HG02759 (cell line): Measurements from ENCODE around the gene MCF2.
"Not testable (repeated sequence)": the region's sequence is repeated elsewhere in the genome, so short reads cannot be mapped to it uniquely, and the experiment has no call there.

Experiments
- ATAC-seq: cut with Tn5 transposase; IDR thresholded peaks from one replicate; pipeline ENCODE4 v1.9.1; 2021; ENCODE audit warnings: mild to moderate bottlenecking, moderate library complexity; ENCODE audit not compliant: unreplicated experiment

The MCF2 gene, protein sequence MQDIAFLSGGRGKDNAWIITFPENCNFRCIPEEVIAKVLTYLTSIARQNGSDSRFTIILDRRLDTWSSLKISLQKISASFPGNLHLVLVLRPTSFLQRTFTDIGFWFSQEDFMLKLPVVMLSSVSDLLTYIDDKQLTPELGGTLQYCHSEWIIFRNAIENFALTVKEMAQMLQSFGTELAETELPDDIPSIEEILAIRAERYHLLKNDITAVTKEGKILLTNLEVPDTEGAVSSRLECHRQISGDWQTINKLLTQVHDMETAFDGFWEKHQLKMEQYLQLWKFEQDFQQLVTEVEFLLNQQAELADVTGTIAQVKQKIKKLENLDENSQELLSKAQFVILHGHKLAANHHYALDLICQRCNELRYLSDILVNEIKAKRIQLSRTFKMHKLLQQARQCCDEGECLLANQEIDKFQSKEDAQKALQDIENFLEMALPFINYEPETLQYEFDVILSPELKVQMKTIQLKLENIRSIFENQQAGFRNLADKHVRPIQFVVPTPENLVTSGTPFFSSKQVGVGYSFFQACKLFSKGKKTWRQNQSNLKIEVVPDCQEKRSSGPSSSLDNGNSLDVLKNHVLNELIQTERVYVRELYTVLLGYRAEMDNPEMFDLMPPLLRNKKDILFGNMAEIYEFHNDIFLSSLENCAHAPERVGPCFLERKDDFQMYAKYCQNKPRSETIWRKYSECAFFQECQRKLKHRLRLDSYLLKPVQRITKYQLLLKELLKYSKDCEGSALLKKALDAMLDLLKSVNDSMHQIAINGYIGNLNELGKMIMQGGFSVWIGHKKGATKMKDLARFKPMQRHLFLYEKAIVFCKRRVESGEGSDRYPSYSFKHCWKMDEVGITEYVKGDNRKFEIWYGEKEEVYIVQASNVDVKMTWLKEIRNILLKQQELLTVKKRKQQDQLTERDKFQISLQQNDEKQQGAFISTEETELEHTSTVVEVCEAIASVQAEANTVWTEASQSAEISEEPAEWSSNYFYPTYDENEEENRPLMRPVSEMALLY

DNA sequence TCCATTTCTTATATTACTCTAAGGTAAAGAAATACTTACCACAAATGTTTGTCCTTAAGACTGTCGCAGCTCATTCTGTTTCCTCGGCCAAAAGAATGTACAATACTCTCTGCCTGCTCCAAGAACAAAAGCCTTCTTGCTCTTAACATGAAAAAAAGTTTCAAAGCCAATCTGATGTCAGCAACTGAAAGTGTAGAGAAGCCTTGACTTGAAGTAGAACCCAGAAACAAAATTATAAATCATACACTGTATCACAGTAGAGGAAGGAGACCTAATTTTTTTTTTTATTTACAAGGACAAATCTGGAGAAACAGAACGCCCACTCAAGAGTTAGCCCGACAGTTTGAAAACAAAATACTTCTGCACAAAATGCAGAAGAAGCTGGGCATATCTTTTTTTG, at the start of gene MCF2:
TSS of gene MCF2 (minus strand) at position 101 of the 400 bp plus-strand sequence. CDS start 56,423 bp downstream, outside the sequence.
- no peak for ATAC-seq

DNA sequence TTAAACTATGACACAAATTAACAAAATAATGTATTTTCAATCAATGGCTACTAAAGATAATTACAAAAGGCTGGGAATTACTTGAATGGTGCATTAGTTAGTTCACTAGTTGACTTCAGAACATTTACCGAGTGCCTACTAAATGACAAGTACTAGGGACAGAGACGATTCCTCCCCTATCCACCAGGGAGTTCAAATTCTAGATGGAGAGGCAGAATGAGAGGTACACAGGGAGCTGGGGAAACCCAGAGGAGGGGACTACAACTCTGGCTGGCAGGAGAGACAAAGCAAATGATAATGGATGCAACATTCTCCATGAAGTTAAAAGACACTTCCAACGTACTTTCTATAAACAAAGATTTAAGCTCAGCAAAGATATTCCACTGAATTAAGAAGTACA, 43.1 kb upstream of the MCF2 start:
- no peak for ATAC-seq

DNA sequence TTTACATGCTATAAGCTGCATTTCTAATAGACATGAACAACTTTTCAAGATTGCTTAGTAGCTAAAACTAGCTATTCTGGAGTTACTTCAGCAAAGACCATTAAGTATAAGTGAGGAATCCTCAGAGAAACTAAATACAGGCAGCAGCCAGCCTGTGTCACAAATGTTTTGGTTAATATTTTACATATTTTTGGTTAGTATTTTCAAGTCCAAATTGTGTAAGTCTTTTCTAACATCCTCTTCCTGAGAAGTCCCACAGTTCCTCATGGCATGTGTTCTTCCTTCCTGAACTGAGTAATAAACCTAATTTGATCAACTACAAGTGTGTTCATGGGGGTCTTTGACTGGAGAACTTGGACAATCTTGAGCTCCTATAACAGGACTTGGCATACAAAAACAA, 42.4 kb upstream of the MCF2 start:
- ATAC-seq, result no peak

DNA sequence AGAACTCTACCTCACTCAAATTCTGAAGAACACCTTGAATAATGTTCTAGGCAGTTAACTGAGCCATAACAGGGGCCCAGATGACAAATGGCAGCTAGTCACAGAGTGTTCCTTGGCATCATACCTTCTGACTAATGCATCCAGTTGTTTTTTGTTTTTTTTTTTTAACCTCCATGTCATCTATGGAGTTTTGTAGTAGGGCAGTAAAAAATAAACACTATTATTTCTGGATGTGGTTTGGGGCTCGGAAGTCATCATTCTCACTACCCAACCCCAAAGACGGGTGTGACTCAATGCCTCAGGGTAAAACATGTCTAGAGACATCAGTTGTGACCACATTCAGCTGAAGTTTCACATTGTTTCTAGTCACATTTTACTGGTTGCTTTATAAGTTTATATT, 31.2 kb upstream of the MCF2 start:
- peak; percentile 78 for ATAC-seq

DNA sequence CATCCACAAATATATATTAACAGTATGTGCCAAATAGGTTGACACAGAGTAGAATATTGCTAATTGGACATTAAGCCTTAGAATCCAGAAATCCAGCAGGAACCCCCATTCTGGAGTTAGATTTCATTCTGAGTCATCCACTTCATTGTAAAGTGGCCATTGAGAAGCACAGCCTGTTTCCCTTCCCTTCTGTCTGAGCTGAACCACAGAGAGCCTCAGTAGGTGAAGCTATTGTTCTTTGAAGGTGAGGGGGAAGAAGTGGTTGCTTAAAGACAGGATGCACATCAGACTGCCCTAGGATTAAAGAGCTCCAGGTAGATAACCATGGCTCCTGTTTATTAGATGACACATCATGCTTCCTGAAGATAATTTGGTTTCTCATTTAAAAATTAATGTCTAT, 30.6 kb upstream of the MCF2 start:
- ATAC-seq, result no peak

DNA sequence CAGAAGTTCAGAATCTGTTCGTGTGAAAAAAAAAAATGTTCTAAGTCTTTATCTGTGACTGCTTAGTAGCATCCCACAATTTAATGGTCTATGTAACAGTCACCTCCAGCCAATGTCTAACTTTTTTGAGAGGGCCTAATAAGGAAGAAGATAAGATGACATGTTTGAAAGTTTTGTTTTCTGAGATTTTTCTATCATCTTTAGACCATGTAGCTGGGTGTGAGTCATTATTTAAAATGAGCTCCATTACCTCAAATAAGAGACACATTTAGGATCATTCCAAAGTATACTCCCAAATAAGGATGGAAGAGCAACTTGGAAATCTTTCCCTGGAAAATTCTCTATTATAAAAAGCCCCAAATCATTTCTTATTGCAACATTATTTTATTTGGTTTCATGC, 28.2 kb upstream of the MCF2 start:
- no peak for ATAC-seq

DNA sequence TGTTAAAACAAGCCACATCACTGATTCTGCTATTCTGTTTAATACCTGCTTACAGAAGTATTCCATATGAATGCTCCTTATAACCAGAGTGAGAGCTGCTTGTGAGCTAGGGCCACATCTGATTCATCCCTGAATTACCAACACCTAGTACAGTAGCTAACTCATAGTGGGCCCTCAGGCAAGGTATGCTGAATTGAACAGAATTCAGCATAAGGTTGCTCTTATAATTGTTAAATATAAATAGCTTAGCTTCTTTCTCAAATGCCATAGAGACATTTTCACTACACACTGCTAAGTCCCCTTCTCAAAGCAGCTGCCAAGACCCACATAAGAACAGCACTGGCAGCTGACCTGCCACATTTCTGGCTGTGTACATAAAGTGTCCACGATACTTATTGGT, 27.0 kb upstream of the MCF2 start:
- ATAC-seq, result no peak

DNA sequence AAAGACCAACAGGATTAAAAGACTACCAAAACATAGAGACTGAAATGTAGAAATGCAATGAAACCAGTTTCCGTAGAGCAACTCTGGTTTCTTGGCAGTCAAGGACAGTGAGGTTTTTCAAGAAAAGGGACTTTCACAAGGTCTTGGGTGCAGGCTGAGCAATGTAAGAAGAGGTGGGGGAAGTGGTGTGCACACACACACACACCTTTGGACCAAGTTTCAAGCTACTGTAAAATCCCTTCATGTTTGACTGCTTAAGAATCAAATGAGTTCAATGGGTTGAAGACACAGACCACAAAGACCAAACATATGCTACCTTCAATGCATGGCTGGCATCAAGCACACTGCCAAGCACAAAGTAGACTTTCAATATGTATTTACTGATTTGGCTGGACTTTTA, 17.8 kb upstream of the MCF2 start:
- peak; percentile 93 for ATAC-seq

DNA sequence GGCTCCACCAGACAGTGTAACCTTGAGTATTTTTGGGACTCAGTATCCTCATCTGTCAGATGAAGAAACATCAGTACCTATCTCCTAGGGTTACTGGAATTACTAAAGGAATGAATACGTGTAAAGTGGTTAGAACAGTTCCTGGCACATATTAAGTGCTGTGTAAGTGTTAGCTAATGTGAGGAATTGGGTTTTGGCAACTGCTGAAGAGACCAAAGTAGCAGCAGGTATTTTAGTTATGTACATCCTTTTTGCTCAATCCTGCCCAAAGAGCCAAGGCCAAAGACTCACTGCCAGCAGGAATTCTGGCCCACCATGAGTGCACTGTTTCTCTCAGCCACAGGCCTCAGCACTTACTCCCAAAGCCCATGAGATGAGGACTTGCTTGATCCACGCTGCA, 16.7 kb upstream of the MCF2 start:
- ATAC-seq, result no peak

DNA sequence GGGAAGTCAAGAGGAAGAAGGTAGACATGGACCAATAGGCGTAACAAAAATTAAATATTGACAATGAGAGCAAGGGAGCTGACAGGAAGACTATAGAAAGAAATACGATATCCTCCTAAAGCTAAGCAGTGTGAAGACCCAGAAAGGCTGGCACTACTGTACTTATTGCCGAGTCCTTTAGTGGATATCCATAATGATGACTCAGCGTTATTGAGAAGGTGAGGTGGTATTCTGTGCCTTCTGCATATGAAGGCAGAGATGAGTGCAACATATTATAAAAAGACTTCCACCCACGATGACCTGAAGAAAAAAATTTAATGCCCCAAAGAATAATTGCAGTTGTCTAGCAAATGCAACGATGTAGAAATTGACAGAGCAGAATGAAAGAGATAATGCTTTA, 13.0 kb upstream of the MCF2 start:
- no peak for ATAC-seq

DNA sequence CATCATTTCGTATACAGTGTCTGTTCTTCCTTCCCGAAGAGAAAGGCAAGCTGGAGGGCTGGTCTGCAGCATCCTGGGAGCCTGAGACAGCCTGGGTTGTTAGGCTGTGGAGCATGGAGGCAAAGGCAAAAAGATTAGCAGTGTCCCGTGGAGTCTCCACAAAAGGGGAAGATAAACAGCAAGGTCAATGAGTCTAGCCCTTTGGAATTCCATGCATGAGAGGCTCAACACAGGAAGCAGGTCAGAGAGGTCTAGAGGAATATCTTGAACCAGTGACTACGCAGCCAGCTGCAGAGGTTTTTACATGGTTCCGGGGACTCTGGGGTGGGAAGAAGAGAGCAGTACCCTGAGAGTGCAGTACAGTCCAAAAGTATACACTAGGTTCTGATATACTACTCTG, 12.2 kb upstream of the MCF2 start:
- no peak for ATAC-seq

DNA sequence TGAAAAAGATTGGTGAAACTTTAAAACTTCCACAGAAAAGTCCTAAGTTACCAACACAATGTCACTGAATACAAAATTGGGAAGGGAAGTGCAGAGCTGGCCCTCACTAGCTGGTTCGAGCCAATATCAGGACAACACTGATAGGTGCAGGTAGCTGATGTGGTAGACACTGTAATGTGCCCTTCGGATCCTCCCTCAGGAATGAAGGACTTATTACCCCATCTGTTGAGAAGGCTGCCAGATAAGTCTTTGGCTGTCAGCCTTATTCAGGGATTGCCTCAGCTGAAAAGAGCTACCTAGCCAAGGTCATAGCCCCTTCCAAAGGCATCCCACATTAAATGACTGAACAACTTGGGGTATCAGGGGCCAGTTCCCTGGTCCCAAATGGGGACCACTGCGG, 5.3 kb downstream of the MCF2 start:
- no peak for ATAC-seq

DNA sequence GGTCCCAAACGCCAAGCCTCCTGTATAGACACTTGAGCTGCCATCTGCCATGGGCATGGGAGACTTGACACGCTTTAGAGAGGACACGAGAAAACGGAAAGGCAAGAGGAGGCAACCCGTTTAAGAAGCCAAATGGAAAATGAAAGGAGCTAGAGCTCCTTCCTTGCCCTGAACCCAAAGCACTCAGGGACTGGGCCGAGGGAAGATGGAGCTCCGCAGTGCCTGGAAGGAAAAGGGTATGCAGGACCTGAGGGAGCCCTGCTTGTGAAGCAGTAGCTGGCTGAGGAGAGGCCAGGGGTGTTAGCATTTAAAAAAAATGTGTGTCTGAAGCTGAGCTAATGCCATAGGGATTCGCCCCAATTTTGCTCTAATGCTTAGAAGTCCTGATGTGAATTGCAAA, 15.1 kb downstream of the MCF2 start:
- no peak for ATAC-seq

DNA sequence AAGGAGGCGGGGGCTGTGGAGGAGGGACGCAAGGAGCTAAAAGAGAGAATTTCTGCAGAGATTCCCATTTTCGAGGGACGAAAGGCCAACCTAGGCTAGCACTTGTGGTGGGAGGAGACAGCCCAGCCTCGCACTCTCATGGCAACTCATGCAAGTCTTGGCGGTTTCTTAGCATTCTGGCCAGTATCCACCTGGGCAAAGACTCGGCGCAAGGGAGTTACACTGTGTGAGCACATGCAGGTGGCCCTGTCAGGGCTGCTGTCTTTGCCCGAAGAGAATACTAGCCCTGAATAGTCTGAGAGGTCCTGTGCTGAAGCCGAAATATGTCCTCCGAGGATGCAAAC, 15.5 kb downstream of the MCF2 start:
- no peak for ATAC-seq

DNA sequence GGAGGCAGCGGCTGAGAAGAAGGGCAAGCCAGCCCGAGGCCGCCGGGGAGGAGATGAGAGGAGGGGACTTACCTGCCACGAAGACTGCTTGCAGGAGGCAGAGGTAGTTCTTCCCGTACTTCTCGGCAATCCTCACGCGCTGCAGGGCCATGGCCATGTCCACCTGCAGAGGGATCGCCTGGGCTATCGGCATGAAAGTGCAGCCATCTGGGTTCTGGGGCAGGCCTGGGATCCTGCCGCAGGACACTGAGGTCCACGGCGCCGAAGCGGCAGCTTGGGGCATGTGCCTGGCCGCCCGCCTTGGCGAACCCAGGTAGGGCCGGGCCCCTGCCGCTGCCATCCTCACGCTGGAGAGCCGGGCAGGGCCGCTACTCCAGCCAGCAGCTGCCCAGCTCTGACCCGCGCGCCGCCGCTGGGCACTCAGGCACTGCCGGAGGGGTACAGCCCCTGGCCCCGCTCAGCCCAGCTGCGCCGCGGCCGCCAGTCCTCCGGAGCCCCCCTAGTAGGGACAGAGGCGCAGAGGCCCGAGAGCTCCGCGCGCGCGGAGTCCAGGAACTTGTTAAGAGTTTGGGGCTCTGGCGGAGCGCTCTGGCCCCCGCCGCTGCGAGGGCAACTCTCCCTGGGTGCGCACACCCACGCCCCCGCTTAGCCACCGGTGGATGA, 16.0 kb downstream of the MCF2 start:
- ATAC-seq, result no peak

DNA sequence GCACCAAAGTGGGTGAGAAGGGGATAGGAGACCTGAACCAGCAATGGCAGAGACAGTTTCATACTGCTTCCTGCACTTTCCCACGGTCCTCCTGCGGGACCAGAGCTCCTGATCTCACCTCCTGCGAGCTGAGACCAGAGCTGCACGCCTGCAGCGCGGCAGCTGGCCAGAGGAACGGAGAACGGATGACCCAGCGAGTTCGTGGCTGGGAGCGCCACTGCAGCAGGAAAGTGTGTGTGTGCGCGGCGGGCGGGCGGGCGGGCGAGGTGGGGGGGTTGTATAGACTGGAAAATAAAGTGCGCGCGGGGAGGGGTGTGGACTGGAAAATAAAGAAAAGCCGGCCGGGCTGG, 16.5 kb downstream of the MCF2 start:
- no peak for ATAC-seq

DNA sequence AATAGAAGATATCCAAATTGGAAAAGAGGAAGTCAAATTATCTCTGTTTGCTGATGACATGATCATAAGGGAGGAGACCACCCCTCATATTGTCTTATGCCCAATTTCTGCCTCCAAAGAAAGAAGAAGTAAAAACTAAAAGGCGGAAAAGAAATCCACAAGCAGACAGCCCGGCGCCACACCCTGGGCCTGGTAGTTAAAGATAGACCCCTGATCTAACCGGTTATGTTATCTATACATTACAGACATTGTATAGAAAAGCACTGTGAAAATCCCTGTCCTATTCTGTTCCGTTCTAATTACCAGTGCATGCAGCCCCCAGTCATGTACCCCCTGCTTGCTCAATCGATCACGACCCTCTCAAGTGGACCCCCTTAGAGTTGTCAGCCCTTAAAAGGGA, 22.8 kb downstream of the MCF2 start:
- not testable (repeated sequence) for ATAC-seq

DNA sequence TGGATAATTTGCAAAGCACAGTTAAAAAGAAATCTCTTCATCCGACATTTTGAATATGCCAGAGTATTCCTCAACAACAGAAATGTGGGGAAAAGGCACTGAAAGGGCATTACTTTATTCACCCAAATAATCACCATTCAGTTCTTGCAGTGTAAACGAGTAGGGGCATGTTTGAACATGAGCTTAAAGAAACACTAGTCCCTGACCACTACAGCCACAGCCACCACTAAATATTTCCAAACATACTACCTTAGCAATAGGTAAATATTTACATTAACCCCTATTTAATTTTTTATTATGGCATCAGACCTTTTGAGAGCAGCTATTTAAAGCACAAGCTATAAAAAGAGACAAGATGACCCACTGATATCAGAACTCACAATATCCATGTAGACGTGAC, 27.6 kb downstream of the MCF2 start:
- ATAC-seq, result no peak

DNA sequence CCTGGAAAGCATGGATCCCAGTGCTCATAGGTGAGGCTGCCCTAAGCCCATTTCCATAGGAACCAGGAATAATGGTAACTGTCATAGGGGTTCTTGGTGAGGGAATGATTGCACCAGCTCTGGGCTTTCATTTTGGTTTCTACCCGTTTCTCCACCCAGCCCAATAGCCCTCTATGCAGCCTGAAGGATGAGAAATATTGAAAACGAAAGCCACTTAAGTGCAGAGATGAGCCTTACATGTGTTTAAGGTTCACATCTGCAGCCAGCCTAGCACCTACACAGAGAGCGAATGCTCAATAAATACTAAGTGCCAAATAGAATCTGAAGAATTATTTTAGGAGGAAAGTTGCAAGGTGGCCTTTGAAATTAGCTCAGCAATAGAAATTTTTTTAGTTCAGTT, 60.4 kb downstream of the MCF2 start:
- ATAC-seq, result peak; percentile 54

DNA sequence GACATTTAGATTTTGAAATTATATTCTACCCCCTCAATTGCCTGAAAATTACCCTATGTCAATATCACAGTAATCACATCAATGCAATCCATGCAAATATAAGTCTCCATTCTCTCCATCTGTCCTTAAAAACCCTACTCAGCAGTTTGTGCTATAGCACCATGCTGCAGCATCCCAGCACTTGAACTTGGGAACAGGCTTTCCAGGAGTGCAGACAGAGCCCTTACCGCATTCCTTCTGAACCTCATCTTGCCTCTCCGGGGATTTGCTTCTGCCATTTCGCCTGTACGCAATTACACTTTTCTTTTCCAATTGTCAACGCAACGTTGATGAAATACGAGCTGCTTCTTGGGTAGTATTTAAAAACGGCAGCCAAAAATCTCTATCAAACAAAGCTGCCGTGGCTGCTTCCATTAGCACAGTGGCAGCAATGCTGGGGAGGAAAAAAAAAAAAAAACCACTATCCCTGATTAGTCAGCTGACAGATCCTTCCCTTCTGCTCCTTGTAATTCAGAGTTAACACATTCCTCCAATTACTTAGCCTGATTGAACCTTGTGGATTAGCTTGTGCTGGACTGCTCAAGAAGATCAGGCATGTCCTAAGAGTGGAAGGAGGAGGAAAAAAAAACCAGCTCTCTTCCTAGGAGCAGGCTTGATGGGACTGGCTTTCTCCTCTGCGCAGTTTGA, 65.6 kb downstream of the MCF2 start:
- ATAC-seq, result no peak

DNA sequence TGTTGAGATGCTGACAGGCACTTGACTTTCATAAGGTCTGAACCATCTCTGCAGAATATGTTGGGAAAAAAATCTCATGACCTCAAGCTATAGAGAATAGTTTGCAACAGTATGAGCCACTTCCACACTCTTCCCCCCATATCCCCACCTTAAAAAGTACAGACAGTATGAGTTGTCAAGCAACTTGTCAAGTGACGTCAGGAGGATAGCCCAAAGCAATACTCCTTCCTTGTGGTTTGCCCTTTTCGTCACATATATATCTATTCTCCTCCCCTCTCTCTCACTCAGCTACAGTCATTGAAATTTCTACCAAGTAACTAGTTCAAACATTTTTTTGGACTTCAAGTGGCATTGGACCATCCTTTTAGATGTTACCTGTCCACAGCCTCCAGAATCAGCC, 67.7 kb downstream of the MCF2 start:
- no peak for ATAC-seq
